GM18508 (cell line): ENCODE measurements around the gene FCHO1.

Source experiments
- ATAC-seq: cut with Tn5 transposase; IDR thresholded peaks from one replicate; pipeline ENCODE4 v1.9.1; 2021; ENCODE audit warnings: moderate number of reproducible peaks; ENCODE audit not compliant: insufficient read depth, unreplicated experiment

FCHO1 gene, protein sequence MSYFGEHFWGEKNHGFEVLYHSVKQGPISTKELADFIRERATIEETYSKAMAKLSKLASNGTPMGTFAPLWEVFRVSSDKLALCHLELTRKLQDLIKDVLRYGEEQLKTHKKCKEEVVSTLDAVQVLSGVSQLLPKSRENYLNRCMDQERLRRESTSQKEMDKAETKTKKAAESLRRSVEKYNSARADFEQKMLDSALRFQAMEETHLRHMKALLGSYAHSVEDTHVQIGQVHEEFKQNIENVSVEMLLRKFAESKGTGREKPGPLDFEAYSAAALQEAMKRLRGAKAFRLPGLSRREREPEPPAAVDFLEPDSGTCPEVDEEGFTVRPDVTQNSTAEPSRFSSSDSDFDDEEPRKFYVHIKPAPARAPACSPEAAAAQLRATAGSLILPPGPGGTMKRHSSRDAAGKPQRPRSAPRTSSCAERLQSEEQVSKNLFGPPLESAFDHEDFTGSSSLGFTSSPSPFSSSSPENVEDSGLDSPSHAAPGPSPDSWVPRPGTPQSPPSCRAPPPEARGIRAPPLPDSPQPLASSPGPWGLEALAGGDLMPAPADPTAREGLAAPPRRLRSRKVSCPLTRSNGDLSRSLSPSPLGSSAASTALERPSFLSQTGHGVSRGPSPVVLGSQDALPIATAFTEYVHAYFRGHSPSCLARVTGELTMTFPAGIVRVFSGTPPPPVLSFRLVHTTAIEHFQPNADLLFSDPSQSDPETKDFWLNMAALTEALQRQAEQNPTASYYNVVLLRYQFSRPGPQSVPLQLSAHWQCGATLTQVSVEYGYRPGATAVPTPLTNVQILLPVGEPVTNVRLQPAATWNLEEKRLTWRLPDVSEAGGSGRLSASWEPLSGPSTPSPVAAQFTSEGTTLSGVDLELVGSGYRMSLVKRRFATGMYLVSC

DNA sequence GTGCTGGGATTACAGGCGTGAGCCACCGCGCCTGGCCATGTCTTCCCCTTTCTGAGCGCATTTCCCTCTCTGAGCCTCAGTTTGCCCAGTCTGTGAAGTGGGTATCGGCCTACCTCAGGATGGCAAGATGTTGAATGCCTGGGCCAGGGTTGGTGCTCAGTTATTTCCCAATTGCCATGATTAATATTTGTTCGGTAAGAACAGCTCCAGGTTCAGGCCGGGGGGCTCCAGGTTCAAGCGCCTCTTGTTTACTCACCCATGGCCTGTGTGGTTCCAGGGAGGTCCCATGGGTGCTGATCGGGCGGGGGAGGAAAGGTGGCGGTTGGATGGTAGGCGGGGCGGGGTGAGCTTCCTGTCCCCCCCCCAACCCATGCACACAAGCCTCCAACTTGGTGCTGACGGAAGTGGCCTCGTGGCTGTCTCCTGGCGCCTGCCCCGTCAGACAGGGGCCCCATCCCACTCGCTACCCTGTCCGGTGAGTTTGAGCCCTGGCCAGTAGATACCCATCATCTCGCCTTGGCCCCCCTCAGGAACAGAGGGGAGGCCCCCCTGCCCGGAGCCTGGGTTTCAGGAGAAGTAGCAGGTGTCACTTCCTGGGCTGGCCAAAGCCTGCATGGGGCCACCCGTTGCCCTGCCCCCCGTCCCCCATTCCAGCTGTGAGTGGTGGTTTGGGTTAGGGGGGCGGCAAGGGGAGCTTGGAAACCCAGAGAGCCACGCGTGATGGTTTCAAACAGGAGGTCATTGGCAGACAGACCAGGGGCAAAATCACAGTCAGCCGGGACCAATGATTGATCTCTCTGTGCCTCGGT lies at the start of gene FCHO1:
Gene FCHO1 (plus strand): TSS at position 375 of the 809 bp plus-strand sequence. CDS start 3,688 bp downstream, outside the sequence.
- ATAC-seq = no peak

DNA sequence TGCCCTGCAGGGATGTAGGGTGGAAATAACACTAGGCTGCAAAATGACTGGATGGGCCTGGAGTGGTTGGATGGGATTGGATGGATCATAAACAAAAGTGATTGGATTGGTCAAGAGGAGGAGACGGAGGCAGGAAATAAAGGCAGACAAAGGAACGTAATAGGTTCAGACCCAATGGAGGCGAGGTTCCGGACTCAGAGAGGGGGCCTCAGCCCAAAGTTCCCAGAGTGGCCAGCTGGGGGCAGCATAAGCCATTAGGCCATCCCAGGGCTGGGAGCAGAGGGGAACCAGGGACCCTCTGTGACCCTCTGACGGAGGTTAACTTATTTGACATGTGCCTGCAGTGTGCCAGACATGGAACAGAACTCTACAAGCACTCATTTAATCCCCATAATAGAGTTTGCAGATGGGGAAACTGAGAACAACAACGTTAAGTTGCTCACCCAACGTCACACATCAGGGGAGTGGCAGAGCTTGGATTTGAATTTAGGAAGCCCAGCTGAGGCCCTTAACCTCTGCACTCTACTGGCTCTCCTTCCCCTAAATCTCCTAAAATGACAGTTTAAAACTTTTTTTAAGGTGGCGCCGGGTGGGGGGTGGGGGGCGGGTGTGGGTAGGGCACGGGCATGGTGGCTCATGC lies 47.3 kb upstream of the FCHO1 start:
- ATAC-seq = no peak

DNA sequence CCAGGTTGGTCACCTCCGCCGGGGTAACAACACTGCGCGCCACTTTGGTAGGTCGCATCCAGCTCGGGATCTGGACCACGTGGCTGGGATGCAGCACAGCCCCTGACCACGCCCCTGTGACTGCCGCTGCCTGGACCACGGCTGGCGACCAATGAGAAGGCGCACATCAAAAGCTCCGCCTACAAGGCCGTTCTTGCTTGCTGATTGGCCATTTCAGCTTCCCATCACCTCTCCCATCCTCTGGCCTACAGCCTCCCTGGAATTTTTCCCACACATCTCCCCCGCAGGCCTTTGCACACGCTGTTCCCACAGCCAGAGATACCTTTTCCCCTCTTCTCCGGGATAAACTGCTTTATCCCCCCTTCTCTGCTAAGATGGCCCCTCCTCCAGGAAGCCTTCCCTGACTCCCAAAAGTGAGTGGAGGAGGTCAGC lies 44.5 kb upstream of the FCHO1 start:
- no peak for ATAC-seq

DNA sequence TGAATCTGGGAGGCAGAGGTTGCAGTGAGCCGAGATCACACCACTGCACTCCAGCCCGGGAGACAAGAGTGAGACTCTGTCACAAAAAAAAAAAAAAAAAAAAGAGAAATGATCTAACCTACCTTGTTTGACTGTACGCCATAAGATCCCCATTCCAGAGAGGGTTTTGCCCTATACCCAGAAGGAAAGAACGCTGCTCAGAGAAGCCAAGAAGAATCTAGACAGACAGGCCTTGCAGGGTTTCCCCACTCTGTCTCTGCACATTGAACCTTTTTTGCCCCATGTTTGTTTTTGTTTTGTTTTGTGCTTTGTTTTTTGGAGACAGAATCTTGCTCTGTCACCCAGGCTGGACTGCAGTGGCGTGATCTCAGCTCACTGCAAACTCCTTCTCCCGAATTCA lies 39.4 kb upstream of the FCHO1 start:
- ATAC-seq = no peak

DNA sequence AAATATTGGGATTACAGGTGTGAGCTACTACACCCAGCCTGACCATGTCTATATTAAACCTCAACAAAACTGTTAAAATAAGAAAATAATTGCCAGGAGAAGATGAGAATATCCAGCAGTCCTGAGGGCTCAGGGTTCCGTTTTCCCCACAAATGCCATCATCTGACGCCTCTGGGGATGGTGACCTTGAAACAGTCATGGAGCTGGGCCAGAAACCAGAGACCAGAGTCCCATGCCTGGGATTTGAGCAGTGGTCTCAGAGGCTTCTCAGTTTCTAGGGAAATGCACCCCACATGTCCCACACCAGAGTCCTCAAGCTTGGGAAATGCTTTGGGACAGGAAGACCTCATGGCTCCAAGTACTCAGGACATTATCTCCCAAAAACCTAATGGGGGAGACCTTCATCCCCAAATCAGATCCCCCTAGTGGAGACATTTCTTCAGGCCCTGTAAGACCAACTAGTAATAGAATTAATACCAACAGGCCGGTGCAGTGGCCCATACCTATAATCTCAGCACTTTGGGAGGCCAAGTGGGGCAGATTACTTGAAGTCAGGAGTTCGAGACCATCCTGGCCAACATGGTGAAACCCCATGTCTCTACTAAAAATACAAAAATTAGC lies 34.9 kb upstream of the FCHO1 start:
- no peak for ATAC-seq

DNA sequence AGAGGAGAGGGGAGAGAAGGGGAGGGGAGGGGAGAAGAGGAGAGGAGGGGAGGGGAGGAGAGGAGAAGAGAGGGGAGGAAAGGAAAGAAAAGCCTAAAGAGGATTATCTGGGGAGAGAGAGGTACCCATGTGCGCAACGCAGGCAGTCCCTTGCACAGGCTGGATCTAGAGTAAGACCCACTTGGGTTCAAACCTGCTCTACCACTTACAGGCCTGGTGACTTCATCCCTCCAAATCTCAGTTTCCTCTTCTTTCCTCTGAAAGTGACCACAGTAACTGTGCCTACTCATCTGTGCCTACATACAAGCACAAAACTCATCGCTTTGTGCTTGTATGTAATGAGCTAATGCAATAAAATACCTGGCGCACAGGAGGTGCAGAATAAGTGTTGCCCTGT lies 32.7 kb upstream of the FCHO1 start:
- ATAC-seq = no peak

DNA sequence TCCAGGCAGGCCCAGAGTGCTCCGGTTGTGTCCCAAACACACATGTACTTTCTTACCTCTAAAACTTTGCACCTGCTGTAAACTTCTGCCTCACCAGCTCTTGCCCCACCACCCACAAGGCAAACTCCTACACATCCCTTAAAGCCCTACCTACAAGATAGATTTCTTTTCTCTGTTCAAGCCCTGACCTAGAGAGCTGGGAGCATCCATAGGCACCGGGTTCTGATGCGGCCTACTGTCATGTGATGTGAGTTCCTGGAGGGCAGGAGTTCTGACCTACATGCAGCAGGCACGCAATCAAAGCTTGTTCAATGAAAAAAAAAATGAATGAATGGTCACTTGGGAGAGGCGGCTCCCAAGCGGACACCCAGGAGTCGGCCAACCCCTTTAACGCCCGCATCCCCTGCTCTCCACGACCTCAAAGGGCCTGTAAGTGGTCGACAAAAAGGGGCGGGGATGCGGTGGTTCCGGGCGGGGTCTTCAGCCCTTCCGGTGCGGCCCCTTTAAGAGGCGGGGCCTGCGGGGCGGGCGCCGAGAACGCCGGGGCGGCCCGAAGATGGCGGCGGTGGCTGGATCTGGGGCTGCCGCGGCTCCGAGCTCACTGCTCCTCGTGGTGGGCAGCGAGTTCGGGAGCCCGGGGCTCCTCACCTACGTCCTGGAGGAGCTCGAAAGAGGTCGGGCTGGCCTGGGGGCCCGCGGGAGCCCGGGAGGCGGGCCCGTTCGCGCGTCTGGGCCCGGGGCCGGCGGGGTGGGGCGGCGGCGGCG lies 32.1 kb upstream of the FCHO1 start, which contains the start of gene MAP1S:
Gene MAP1S (plus strand): TSS at position 534 of the 765 bp plus-strand sequence. CDS start 23 bp downstream, at position 557.
- ATAC-seq = no peak

DNA sequence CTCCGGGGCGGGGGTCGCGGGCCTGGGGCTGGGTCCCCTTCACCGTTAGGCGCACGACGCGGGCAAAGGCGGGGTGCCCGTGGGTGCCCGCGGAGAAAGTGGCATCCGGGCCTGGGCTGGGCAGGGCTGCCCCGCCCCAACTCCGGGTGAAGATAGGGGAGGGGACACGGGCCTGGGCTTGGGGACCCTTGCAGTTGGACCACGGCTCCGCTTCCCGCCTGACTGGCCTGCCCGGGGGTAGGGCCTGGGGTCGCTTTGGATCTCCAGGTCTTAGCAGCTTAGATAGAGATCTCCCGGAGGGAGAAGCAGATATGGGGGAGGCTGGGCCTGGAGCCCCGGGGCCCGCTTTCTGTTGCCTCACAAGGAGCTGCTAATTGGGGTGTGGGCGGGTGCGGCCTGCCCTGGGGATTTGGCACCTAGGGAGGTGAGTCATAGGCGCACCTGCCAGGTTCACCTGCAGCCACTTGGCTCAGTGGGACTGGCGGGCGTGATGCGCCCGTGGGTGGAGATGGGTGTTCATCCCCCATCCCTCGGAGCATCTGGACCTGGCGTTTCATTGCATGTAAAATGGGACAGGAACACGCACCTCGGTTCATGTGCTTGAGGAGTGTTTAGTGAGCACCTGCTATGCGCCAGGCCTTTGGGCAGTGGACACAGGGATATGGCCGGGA lies 31.4 kb upstream of the FCHO1 start:
- ATAC-seq = no peak

DNA sequence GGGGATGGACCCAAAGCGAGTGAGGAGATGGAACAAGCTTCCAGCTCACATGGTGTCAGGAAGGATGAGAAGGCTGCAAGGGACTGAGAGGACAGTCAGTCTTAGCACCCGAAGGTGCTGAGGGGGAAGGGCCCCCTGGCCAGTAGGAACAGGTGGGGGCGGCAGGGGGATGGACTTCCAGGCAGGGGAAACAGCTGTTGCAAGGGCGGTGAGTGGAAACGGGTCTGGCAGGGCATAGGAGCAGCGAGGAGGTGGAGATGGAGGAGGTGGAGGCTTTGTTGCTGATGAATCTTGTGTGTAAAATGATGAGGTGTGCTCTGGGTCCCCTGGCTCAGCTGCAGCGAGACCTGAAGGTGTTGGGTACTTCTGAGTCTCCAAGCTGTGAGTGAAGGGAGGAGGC lies 30.8 kb upstream of the FCHO1 start:
- ATAC-seq = no peak

DNA sequence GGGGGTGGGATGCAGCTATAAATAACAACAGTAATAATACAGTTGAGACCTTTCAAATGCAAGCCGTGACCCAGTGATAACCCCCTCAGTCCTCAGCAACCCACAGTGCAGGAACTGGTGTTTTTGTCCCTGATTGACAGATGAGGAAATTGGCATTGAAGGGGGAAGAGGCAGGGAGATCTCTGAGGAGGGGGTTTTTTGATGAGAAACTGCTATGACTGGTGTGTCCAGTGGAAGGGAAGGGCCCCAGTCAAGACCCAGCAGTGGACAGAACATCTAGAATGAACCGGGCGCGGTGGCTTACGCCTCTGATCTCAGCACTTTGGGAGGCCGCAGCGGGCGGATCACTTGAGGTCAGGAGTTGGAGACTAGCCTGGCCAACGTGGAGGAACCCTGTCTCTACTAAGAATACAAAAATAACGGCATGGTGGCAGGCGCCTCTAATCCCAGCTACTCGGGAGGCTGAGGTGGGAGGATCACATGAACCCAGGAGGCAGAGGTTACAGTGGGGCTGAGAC lies 30.1 kb upstream of the FCHO1 start:
- ATAC-seq = no peak

DNA sequence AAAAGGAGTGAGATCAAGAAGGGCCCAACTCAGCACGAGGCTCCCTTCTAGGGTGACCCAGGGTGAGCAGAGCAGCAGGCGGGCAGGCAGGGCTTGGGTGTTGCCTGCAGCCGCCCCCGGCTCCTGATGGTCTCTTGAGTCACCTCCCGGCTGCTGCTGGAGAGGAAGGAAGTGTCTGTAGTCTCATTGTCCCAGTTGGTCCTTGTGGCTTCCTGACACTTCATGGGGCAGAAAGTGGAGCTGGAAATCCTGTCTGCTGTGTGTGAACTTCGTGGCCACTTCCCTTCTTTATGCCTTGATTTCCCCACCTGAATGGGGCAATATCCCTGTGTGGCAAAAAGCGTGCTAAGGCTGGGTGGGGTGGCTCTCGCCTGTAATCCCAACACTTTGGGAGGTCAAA lies 29.5 kb upstream of the FCHO1 start:
- ATAC-seq = no peak

DNA sequence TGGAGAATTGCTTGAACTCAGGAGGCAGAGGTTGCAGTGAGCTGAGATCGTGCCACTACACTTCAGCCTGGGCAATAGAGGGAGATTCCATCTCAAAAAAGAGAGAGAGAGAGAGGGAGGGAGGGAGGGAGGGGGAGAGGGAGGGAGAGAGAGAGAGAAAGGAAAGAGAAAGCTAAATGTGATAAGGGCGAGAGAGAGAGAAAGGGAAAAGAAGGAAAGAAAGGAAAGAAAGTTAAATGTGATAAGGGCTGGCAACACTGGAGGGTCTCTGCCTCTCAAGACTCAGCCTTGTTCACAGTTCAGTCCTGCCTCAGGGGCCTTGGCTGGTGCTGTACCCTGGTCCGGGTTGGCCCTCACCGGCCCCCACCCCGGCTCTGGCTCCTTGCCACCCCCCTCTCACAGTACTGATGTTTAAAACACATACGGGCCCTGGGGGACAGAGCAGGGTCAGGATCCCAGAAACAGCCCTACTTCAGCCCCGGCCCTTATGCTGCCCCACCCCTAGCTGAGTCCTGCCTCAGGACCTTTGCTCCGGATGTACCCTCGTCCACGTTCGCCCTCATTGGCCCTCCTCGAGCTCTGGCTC lies 28.5 kb upstream of the FCHO1 start:
- no peak for ATAC-seq

DNA sequence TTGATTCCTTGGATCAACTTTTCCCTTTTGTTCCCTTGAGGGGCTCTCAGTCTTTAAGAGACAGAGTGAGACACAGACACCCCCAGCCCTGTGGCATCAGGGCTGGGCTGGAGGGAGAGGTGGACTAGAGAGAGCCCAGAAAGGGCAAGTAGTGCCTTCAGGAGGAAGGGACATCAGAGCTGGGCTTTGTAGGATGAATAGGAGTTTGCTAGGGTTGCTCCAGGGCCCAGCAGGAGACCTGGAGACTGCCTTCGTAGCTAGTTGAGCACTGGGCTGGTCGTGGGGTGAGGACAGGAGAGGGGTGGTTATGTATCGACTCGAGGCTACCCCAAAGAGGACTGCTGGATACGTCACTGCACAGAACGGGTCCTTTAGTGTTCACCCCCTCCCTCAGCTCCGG lies 26.6 kb upstream of the FCHO1 start:
- ATAC-seq = no peak

DNA sequence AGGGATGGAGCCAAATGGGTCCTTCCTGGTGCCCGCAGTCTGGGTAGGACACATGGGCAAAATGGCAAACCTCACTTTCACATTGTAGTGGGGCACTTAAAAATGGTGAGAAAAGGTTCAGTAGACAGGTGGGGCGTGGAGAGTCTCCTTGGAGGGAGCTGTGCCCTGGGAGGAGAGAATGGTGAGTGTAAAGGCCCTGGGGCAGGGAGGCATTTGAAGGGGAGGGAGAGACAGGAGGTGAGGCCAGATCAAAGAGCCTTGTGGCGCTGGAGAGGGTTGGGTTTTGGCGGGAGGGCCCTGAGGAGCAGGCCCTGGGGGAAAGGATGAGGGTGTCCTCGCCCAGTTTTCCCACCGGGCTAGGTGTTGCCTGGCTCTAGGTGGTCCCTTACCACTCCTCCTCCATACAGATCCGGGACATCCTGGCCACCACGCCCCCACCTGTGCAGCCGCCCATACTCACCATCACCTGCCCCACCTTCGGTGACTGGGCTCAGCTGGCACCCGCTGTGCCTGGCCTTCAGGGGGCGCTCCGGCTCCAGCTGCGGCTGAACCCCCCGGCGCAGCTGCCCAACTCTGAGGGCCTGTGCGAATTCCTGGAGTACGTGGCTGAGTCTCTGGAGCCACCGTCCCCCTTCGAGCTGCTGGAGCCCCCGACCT lies 25.7 kb upstream of the FCHO1 start:
- ATAC-seq = no peak

DNA sequence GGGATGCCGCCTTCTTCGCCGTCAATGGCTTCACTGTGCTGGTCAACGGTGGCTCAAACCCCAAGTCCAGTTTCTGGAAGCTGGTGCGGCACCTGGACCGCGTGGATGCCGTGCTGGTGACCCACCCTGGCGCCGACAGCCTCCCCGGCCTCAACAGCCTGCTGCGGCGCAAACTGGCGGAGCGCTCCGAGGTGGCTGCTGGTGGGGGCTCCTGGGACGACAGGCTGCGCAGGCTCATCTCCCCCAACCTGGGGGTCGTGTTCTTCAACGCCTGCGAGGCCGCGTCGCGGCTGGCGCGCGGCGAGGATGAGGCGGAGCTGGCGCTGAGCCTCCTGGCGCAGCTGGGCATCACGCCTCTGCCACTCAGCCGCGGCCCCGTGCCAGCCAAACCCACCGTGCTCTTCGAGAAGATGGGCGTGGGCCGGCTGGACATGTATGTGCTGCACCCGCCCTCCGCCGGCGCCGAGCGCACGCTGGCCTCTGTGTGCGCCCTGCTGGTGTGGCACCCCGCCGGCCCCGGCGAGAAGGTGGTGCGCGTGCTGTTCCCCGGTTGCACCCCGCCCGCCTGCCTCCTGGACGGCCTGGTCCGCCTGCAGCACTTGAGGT lies 25.0 kb upstream of the FCHO1 start:
- ATAC-seq = no peak

DNA sequence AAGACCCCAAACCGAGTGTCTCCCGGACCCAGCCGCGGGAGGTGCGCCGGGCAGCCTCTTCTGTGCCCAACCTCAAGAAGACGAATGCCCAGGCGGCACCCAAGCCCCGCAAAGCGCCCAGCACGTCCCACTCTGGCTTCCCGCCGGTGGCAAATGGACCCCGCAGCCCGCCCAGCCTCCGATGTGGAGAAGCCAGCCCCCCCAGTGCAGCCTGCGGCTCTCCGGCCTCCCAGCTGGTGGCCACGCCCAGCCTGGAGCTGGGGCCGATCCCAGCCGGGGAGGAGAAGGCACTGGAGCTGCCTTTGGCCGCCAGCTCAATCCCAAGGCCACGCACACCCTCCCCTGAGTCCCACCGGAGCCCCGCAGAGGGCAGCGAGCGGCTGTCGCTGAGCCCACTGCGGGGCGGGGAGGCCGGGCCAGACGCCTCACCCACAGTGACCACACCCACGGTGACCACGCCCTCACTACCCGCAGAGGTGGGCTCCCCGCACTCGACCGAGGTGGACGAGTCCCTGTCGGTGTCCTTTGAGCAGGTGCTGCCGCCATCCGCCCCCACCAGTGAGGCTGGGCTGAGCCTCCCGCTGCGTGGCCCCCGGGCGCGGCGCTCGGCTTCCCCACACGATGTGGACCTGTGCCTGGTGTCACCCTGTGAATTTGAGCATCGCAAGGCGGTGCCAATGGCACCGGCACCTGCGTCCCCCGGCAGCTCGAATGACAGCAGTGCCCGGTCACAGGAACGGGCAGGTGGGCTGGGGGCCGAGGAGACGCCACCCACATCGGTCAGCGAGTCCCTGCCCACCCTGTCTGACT lies 24.1 kb upstream of the FCHO1 start:
- no peak for ATAC-seq
